DOHH2 (cell line): ENCODE measurements around the gene CIBAR2.

ENCODE experiments used
- H3F3A ChIP-seq: fragments of 200-600 bp; sonication (generic), shearing (Covaris generic); 2 replicates; pipeline ENCODE4 v1.6.0; 2016; ENCODE audit warnings: antibody characterized with exemption, mild to moderate bottlenecking; ENCODE audit not compliant: control insufficient read depth, insufficient read depth
- H3K27ac ChIP-seq: fragments of 200-600 bp; sonication (generic); 2 replicates; pipeline ENCODE4 v1.5.1; 2014; ENCODE audit warnings: low read depth, mild to moderate bottlenecking, low read length, moderate library complexity
- H3K27me3 ChIP-seq: fragments of 200-600 bp; sonication (generic); 2 replicates; pipeline ENCODE4 v1.6.1; 2014; ENCODE audit warnings: mild to moderate bottlenecking, low read length, mixed read lengths; ENCODE audit not compliant: control insufficient read depth
- H3K36me3 ChIP-seq: fragments of 200-600 bp; sonication (generic); 2 replicates; pipeline ENCODE4 v1.6.1; 2014; ENCODE audit warnings: mild to moderate bottlenecking, low read length, moderate library complexity, mixed read lengths; ENCODE audit not compliant: control insufficient read depth
- H3K4me1 ChIP-seq: fragments of 200-600 bp; sonication (generic); 2 replicates; pipeline ENCODE4 v1.6.1; 2014; ENCODE audit warnings: mild to moderate bottlenecking, low read length, mixed read lengths; ENCODE audit not compliant: control insufficient read depth
- H3K4me2 ChIP-seq: fragments of 200-600 bp; sonication (generic); 2 replicates; pipeline ENCODE4 v1.6.0; 2014; ENCODE audit warnings: mild to moderate bottlenecking, low read length, moderate library complexity
- H3K4me3 ChIP-seq: fragments of 200-600 bp; sonication (generic); 2 replicates; pipeline ENCODE4 v1.5.1; 2014; ENCODE audit warnings: mild to moderate bottlenecking, low read length, mixed read lengths
- H3K79me2 ChIP-seq: fragments of 200-600 bp; sonication (generic); 2 replicates; pipeline ENCODE4 v1.6.1; 2014; ENCODE audit warnings: mild to moderate bottlenecking, low read length, mixed read lengths; ENCODE audit not compliant: control insufficient read depth
- H3K9me2 ChIP-seq: fragments of 200-600 bp; sonication (generic); replicated peaks from 2 replicates; pipeline ENCODE4 v1.6.1; 2014; ENCODE audit warnings: mild to moderate bottlenecking, low read length, mixed read lengths; ENCODE audit not compliant: control insufficient read depth
- H3K9me3 ChIP-seq: fragments of 200-600 bp; sonication (generic); 2 replicates; pipeline ENCODE4 v1.6.1; 2014; ENCODE audit warnings: antibody characterized with exemption, low read length, mixed read lengths; ENCODE audit not compliant: control insufficient read depth, insufficient read depth
- H4K20me1 ChIP-seq: fragments of 200-600 bp; sonication (generic); 2 replicates; pipeline ENCODE4 v1.6.0; 2014; ENCODE audit warnings: low read depth, mild to moderate bottlenecking, antibody characterized with exemption, low read length, moderate library complexity; ENCODE audit not compliant: control insufficient read depth, insufficient read depth
- CTCF ChIP-seq: fragments of 200-600 bp; sonication (generic); IDR thresholded peaks from one replicate; pipeline ENCODE4 v1.5.1; 2014; ENCODE audit warnings: antibody characterized with exemption, mild to moderate bottlenecking, low read depth, low read length; ENCODE audit not compliant: poor library complexity, severe bottlenecking
- EZH2phosphoT487 ChIP-seq: fragments of 200-600 bp; sonication (generic); IDR thresholded peaks from 2 replicates; pipeline ENCODE4 v1.6.1; 2017; ENCODE audit warnings: borderline replicate concordance, mild to moderate bottlenecking, antibody characterized with exemption, low read length, moderate library complexity, mixed read lengths

Gene CIBAR2

GRCh38 chr16:85081038-85081437 lies 31.2 kb downstream of the CIBAR2 start:
- Histone ChIP-seq H3K36me3 (no peaks in the 10 kb centered on the region), H4K20me1 (no peaks in the 10 kb centered on the region), H3K79me2 (no peaks in the 10 kb centered on the region), H3K27ac (no peak overlapping the region), H3K4me3 (no peak overlapping the region), H3K27me3 (peaks cover 19% of the 10 kb centered on the region), H3K9me3 (no peaks in the 10 kb centered on the region), H3K4me2 (no peak overlapping the region), H3K4me1 (peaks cover 15% of the 10 kb centered on the region), H3F3A (no peaks in the 10 kb centered on the region), H3K9me2 (no peaks in the 10 kb centered on the region)
- TF ChIP-seq EZH2phosphoT487 (no peak), CTCF (no peak)

DNA sequence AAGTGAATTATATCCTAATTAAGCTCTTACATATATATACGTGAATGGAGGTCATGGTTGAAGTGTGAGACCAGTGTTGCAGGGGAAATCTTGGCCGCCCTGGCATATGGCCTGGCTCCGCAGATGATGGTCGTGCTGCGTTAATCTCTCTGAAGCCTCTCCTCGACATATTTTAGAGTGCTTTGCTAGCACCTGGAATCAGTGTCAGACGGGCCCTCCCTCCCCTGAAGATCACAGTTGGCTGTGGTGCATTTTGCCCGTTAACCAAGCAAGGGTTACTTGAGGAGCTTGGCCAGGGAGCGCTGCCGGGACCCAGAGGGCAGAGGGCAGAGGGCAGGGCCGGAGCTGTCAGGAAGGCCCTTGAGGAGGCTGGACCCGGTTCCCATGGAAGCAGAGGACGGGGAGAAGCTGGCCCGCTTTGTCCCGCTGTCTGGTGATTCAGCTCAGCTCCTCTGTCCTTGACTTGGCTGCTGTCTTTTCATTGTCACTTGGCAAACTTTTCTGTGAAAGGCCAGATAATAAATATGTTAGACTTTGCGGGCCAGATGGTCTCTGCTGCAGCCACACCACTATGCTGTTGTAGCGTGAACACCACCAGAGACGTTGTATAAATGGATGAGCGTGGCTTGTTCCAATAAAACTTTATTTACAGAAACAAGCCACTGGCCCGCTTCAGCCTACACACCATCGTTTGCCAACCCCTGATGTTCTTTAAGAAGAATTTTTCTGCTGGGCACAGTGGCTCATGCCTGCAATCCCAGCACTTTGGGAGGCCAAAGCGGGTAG lies 32.3 kb downstream of the CIBAR2 start:
- H3K27me3 ChIP-seq: peaks cover 19% of the 10 kb centered on the region
- H3K36me3 ChIP-seq: no peaks in the 10 kb centered on the region
- H3K4me3 ChIP-seq: no peak overlapping the region
- peaks cover 15% of the 10 kb centered on the region for H3K4me1 ChIP-seq
- no peaks in the 10 kb centered on the region for H4K20me1 ChIP-seq
- no peaks in the 10 kb centered on the region for H3K9me2 ChIP-seq
- H3K79me2 ChIP-seq: no peaks in the 10 kb centered on the region
- H3F3A ChIP-seq: no peaks in the 10 kb centered on the region
- no peaks in the 10 kb centered on the region for H3K9me3 ChIP-seq
- H3K4me2 ChIP-seq: no peak overlapping the region
- TF ChIP-seq EZH2phosphoT487 (no peak), CTCF (no peak)
- H3K27ac ChIP-seq: no peak overlapping the region

- no peaks in the 10 kb centered on the region for H3K36me3 ChIP-seq
- no peak overlapping the region for H3K4me3 ChIP-seq
- no peaks in the 10 kb centered on the region for H3K79me2 ChIP-seq
- H3K27me3 ChIP-seq: peaks cover 19% of the 10 kb centered on the region
- H3K4me2 ChIP-seq: no peak overlapping the region
- H3K9me2 ChIP-seq: no peaks in the 10 kb centered on the region
- TF ChIP-seq EZH2phosphoT487 (no peak), CTCF (no peak)
- no peak overlapping the region for H3K27ac ChIP-seq
- H4K20me1 ChIP-seq: no peaks in the 10 kb centered on the region
- H3F3A ChIP-seq: no peaks in the 10 kb centered on the region
- peaks cover 15% of the 10 kb centered on the region for H3K4me1 ChIP-seq
- no peaks in the 10 kb centered on the region for H3K9me3 ChIP-seq
Observed at GRCh38 chr16:85078952-85079351, 33.3 kb downstream of the CIBAR2 start.
